Esophagus squamous epithelium (tissue), 5 donors: Measurements from ENCODE around the gene PILRA. TPM values are rescaled to one million over a fixed set of nuclear protein-coding genes. Genes with fewer than 3 reads are reported as not detected.

ENCODE experiments used
- DNase-seq: peaks from one replicate; lab custom pipeline; 2025; lab: John Stamatoyannopoulos, UW
- H3K27ac ChIP-seq, 4 donors: fragments of 200-600 bp; sonication (generic); one replicate each; pipeline ENCODE4 v1.5.1; 2016 to 2019; ENCODE audit warnings: mild to moderate bottlenecking in 1 of 4
- H3K27me3 ChIP-seq, 4 donors: fragments of 200-600 bp; sonication (generic); 1 replicate in 3 of 4; 2 replicates in 1 of 4; pipeline versions ENCODE4 v1.5.1 to v1.6.0; 2017 to 2021; ENCODE audit warnings: antibody characterized with exemption in 1 of 4
- H3K36me3 ChIP-seq, 3 donors: fragments of 200-600 bp; sonication (generic); one replicate each; pipeline ENCODE4 v1.5.1; 2016 to 2019
- H3K4me1 ChIP-seq, 3 donors: fragments of 200-600 bp; sonication (generic); one replicate each; pipeline ENCODE4 v1.5.1; 2017 to 2019
- H3K4me3 ChIP-seq, 4 donors: fragments of 200-600 bp; sonication (generic); 1 replicate in 3 of 4; 2 replicates in 1 of 4; pipeline ENCODE4 v1.5.1; 2016 to 2019; ENCODE audit warnings: mild to moderate bottlenecking in 2 of 4, moderate library complexity in 1 of 4
- H3K9me3 ChIP-seq, 3 donors: fragments of 200-600 bp; sonication (generic); one replicate each; pipeline ENCODE4 v1.5.1; 2016 to 2019
- POLR2A ChIP-seq, 4 donors: fragments of 450-650 bp; IDR thresholded peaks; one replicate each; pipeline ENCODE4 v1.6.1; 2017; ENCODE audit warnings: antibody characterized with exemption in 4 of 4, mild to moderate bottlenecking in 4 of 4, moderate library complexity in 3 of 4
- WGBS, 2 donors: methylation state at CpG; one replicate each; pipeline ENCODE4 v1.1.5; 2018; 5-methylcytosine and 5-hydroxymethylcytosine counted together
- intact Hi-C: fragments of 100-400 bp; cut with DNase I; formaldehyde crosslinking; loops from one replicate; pipeline ENCODE4 v1.15.0; 2022
- total RNA-seq, 4 donors: library from RNA; depleted of rRNA; stranded (reverse); fragments of >200 nt; gene quantifications; one replicate each; pipeline ENCODE4 v1.1.0, GENCODE V29; 2016
- TF ChIP-seq, protein P1 (sequence below), 6 experiments: fragments of 450-650 bp in 4 of 6; fragments of 200-600 bp in 2 of 6; sonication (generic) in 2 of 6; IDR thresholded peaks; one replicate each; pipeline ENCODE4 v1.5.1; 2016 to 2019; ENCODE audit warnings: antibody characterized with exemption in 6 of 6, mild to moderate bottlenecking in 4 of 6, moderate library complexity in 4 of 6
- donor health status: DM: yes; HTN: yes; CAD: no.

PILRA gene
- total RNA-seq, 4 donors from 2014 or later: 0.61 to 5.0 (median 1.1) TPM

- intact Hi-C loops: no loop called here
- TF ChIP-seq, protein P1, sequence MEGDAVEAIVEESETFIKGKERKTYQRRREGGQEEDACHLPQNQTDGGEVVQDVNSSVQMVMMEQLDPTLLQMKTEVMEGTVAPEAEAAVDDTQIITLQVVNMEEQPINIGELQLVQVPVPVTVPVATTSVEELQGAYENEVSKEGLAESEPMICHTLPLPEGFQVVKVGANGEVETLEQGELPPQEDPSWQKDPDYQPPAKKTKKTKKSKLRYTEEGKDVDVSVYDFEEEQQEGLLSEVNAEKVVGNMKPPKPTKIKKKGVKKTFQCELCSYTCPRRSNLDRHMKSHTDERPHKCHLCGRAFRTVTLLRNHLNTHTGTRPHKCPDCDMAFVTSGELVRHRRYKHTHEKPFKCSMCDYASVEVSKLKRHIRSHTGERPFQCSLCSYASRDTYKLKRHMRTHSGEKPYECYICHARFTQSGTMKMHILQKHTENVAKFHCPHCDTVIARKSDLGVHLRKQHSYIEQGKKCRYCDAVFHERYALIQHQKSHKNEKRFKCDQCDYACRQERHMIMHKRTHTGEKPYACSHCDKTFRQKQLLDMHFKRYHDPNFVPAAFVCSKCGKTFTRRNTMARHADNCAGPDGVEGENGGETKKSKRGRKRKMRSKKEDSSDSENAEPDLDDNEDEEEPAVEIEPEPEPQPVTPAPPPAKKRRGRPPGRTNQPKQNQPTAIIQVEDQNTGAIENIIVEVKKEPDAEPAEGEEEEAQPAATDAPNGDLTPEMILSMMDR (IDR thresholded peaks at IDR 0.05): no peak
- no peak for TF ChIP-seq POLR2A (IDR thresholded peaks at IDR 0.05)
- WGBS, 2 donors: 7 to 47% methylated on average over 3 to 7 of the region's 31 CpGs
- no peak for DNase-seq
- no peaks in the 10 kb centered on the region for H3K27me3 ChIP-seq
- H3K9me3 ChIP-seq: no peaks in the 10 kb centered on the region
- H3K4me1 ChIP-seq: peaks cover 28 to 67% (median 42%) of the 10 kb centered on the region in 3 donors
- H3K4me3 ChIP-seq: peak overlapping the region; percentile 85 to 97 (median 88)
- peaks cover 17 to 42% (median 17%) of the 10 kb centered on the region in 3 donors for H3K36me3 ChIP-seq
- H3K27ac ChIP-seq: peak overlapping the region; percentile 98 to 100 (median 100)
Observed at GRCh38 chr7:100430493-100431285, 57.4 kb downstream of the PILRA start.

DNA sequence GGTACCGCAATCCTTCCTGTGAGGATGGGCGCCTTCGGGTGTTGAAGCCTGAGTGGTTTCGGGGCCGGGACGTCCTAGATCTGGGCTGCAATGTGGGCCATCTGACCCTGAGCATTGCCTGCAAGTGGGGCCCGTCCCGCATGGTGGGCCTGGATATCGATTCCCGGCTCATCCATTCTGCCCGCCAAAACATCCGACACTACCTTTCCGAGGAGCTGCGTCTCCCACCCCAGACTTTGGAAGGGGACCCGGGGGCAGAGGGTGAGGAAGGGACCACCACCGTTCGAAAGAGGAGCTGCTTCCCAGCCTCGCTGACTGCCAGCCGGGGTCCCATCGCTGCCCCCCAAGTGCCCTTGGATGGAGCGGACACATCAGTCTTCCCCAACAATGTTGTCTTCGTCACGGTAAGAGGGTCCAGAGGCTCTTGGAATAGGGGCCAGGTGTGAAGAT is 58.0 kb downstream of the PILRA start:
- peak overlapping the region in 2 of 4 donors; percentile 85 to 90 for H3K4me3 ChIP-seq
- no peaks in the 10 kb centered on the region for H3K27me3 ChIP-seq
- H3K9me3 ChIP-seq: no peaks in the 10 kb centered on the region
- peaks cover 28 to 68% (median 42%) of the 10 kb centered on the region in 3 donors for H3K4me1 ChIP-seq
- TF ChIP-seq, protein P1 (IDR thresholded peaks at IDR 0.05): no peak
- TF ChIP-seq POLR2A (IDR thresholded peaks at IDR 0.05): no peak
- 83 to 90% methylated on average over 14 to 16 of the region's 23 CpGs for WGBS, 2 donors
- H3K36me3 ChIP-seq: peaks cover 17 to 42% (median 17%) of the 10 kb centered on the region in 3 donors
- peak overlapping the region; percentile 98 to 100 (median 100) for H3K27ac ChIP-seq
- intact Hi-C loops: no loop called here
- no peak for DNase-seq

- Histone ChIP-seq H3K4me3 (peak overlapping the region in 1 of 4 donors; percentile 16), H3K36me3 (peaks cover 17 to 42% (median 17%) of the 10 kb centered on the region in 3 donors), H3K4me1 (peaks cover 28 to 72% (median 42%) of the 10 kb centered on the region in 3 donors), H3K27ac (peak overlapping the region; percentile 7 to 43 (median 29)), H3K27me3 (no peaks in the 10 kb centered on the region), H3K9me3 (no peaks in the 10 kb centered on the region)
- 72 to 74% methylated on average over 4 of the region's 4 CpGs for WGBS, 2 donors
- intact Hi-C loops: no loop called here
- no peak for DNase-seq
- TF ChIP-seq, protein P1 (IDR thresholded peaks at IDR 0.05): no peak
- TF ChIP-seq POLR2A (IDR thresholded peaks at IDR 0.05): no peak
Observed at GRCh38 chr7:100432053-100432452, 58.8 kb downstream of the PILRA start.

DNA sequence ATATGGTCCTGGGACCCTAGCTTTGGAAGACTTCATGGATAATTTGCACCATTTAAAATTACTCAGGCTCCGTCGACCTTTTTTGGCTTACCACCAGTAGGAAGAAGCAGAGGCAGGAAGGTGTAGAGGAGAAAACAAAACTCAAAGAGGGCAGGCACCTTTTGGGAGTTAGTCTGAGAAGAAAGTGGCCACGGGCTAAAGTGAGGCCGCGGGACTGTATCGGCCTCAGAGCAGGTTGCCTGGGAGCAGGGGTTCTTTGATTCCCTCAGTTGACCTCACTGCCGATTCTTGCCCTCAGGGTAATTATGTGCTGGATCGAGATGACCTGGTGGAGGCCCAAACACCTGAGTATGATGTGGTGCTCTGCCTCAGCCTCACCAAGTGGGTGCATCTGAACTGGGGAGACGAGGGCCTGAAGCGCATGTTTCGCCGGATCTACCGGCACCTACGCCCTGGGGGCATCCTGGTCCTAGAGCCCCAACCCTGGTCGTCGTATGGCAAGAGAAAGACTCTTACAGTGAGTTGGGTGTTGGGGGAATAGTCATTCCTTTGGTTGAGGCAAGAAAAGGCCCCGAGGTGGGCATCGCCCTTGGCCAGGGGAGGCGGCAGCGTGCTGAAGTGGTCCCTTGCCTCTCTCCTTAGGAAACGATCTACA is 59.5 kb downstream of the PILRA start:
- TF ChIP-seq, protein P1 (IDR thresholded peaks at IDR 0.05): no peak
- TF ChIP-seq POLR2A (IDR thresholded peaks at IDR 0.05): no peak
- intact Hi-C loops: no loop called here
- WGBS, 2 donors: 65 to 75% methylated on average over 13 to 21 of the region's 21 CpGs
- peak overlapping the region in 1 of 4 donors; percentile 16 for H3K4me3 ChIP-seq
- peaks cover 27 to 69% (median 39%) of the 10 kb centered on the region in 3 donors for H3K4me1 ChIP-seq
- H3K9me3 ChIP-seq: no peaks in the 10 kb centered on the region
- no peak for DNase-seq
- no peaks in the 10 kb centered on the region for H3K27me3 ChIP-seq
- H3K27ac ChIP-seq: peak overlapping the region; percentile 7 to 43 (median 29)
- peaks cover 17 to 42% (median 17%) of the 10 kb centered on the region in 3 donors for H3K36me3 ChIP-seq

DNA sequence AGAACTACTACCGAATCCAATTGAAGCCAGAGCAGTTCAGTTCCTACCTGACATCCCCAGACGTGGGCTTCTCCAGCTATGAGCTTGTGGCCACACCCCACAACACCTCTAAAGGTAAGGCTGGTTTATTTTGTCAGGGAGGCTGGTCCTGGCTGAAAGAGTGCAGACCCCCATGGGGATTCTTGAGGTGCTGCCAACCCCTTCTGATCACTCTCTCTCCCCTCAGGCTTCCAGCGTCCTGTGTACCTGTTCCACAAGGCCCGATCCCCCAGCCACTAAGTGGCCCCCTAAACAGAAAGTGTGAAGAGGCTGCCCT is 59.9 kb downstream of the PILRA start:
- DNase-seq: no peak
- Histone ChIP-seq H3K4me1 (peaks cover 22 to 65% (median 36%) of the 10 kb centered on the region in 3 donors), H3K36me3 (peaks cover 17 to 42% (median 17%) of the 10 kb centered on the region in 3 donors), H3K4me3 (no peak overlapping the region), H3K27me3 (no peaks in the 10 kb centered on the region), H3K27ac (peak overlapping the region in 2 of 4 donors; percentile 7 to 42), H3K9me3 (no peaks in the 10 kb centered on the region)
- 40 to 65% methylated on average over 2 to 4 of the region's 4 CpGs for WGBS, 2 donors
- no peak for TF ChIP-seq POLR2A (IDR thresholded peaks at IDR 0.05)
- TF ChIP-seq, protein P1 (IDR thresholded peaks at IDR 0.05): no peak
- intact Hi-C loops: no loop called here
